Mesenchymal stem cell (in vitro differentiated cells and primary cell): ENCODE data around the gene FAM20B. TPM values are rescaled to one million over a fixed set of nuclear protein-coding genes. Genes with fewer than 3 reads are reported as not detected.
A peak's percentile ranks its signal among the peaks of the same experiment; 100 is the strongest.
"Not testable (repeated sequence)": the region's sequence is repeated elsewhere in the genome, so short reads cannot be mapped to it uniquely, and the experiment has no call there.

Experiments
- DNase-seq: peaks from one replicate; pipeline ENCODE4 v3.0.0-alpha.2; 2013
- H2AFZ ChIP-seq: one replicate; pipeline ENCODE4 v1.6.1; 2013; ENCODE audit warnings: low read depth, mild to moderate bottlenecking, control low read depth, inconsistent platforms, low read length, moderate library complexity
- H2AK5ac ChIP-seq: 2 replicates; pipeline ENCODE4 v1.6.1; 2013; ENCODE audit warnings: low read length, moderate library complexity, mild to moderate bottlenecking, inconsistent platforms; ENCODE audit not compliant: severe bottlenecking
- H2BK120ac ChIP-seq: one replicate; pipeline ENCODE4 v1.6.1; 2013; ENCODE audit warnings: low read depth, mild to moderate bottlenecking, inconsistent platforms, low read length, moderate library complexity
- H2BK12ac ChIP-seq, 2 experiments: one replicate each; pipeline ENCODE4 v1.6.1; 2013; ENCODE audit warnings: inconsistent platforms in 2 of 2, low read length in 2 of 2, mild to moderate bottlenecking in 2 of 2, moderate library complexity in 2 of 2, control low read depth in 1 of 2
- H2BK15ac ChIP-seq: one replicate; pipeline ENCODE4 v1.6.1; 2013; ENCODE audit warnings: mild to moderate bottlenecking, low read depth, inconsistent platforms; ENCODE audit not compliant: poor library complexity, severe bottlenecking
- H2BK5ac ChIP-seq: 2 replicates; pipeline ENCODE4 v1.6.1; 2013; ENCODE audit warnings: low read depth, mild to moderate bottlenecking, low read length, control low read depth, inconsistent platforms; ENCODE audit not compliant: poor library complexity, severe bottlenecking
- H3K14ac ChIP-seq, 2 experiments: one replicate each; pipeline ENCODE4 v1.6.1; 2013; ENCODE audit warnings: inconsistent platforms in 2 of 2, low read length in 2 of 2, control low read depth in 1 of 2, mild to moderate bottlenecking in 1 of 2, moderate library complexity in 1 of 2
- H3K18ac ChIP-seq, 2 experiments: one replicate each; pipeline ENCODE4 v1.6.1; 2013; ENCODE audit warnings: inconsistent platforms in 2 of 2, low read length in 2 of 2, control low read depth in 1 of 2, low read depth in 1 of 2, mild to moderate bottlenecking in 1 of 2
- H3K23ac ChIP-seq, 2 experiments: one replicate each; pipeline ENCODE4 v1.6.1; 2013; ENCODE audit warnings: inconsistent platforms in 2 of 2, low read length in 2 of 2, mild to moderate bottlenecking in 2 of 2, moderate library complexity in 2 of 2, control low read depth in 1 of 2
- H3K27ac ChIP-seq: 2 replicates; pipeline ENCODE4 v1.5.1; 2013; ENCODE audit warnings: mild to moderate bottlenecking, moderate library complexity, low read length, control low read depth, inconsistent platforms; ENCODE audit not compliant: poor library complexity, severe bottlenecking
- H3K27me3 ChIP-seq, 2 experiments: 2 replicates each; pipeline versions ENCODE4 v1.6.1 to v1.7.0; 2013; ENCODE audit warnings: low read length in 2 of 2, mild to moderate bottlenecking in 2 of 2, moderate library complexity in 2 of 2, control low read depth in 1 of 2, inconsistent platforms in 1 of 2; ENCODE audit not compliant: control insufficient read depth in 1 of 2, insufficient read depth in 1 of 2
- H3K36me3 ChIP-seq, 2 experiments: 2 replicates each; pipeline versions ENCODE4 v1.6.1 to v1.7.0; 2013; ENCODE audit warnings: low read length in 2 of 2, control low read depth in 1 of 2, inconsistent platforms in 1 of 2, low read depth in 1 of 2, mild to moderate bottlenecking in 1 of 2; ENCODE audit not compliant: insufficient read depth in 2 of 2, control insufficient read depth in 1 of 2
- H3K4ac ChIP-seq, 2 experiments: one replicate each; pipeline ENCODE4 v1.6.1; 2013; ENCODE audit warnings: inconsistent platforms in 2 of 2, low read length in 2 of 2, mild to moderate bottlenecking in 2 of 2, moderate library complexity in 2 of 2, control low read depth in 1 of 2, low read depth in 1 of 2
- H3K4me1 ChIP-seq: 2 replicates; pipeline ENCODE4 v1.6.1; 2013; ENCODE audit warnings: low read depth, low read length, control low read depth; ENCODE audit not compliant: control insufficient read depth, insufficient read depth
- H3K4me2 ChIP-seq: 2 replicates; pipeline ENCODE4 v1.6.1; 2013; ENCODE audit warnings: low read length, mild to moderate bottlenecking, inconsistent platforms; ENCODE audit not compliant: poor library complexity, severe bottlenecking
- H3K4me3 ChIP-seq, 2 experiments: 2 replicates each; pipeline versions ENCODE4 v1.5.1 to v1.7.0; 2013; ENCODE audit warnings: low read length in 2 of 2, mild to moderate bottlenecking in 2 of 2, control low read depth in 1 of 2, low read depth in 1 of 2; ENCODE audit not compliant: insufficient read depth in 1 of 2
- H3K79me1 ChIP-seq: replicated peaks from 2 replicates; pipeline ENCODE4 v1.6.1; 2013; ENCODE audit warnings: mild to moderate bottlenecking, control low read depth, low read length, inconsistent platforms; ENCODE audit not compliant: poor library complexity, severe bottlenecking
- H3K9ac ChIP-seq: 2 replicates; pipeline ENCODE4 v1.7.0; 2013; ENCODE audit warnings: mild to moderate bottlenecking, low read length, moderate library complexity
- H3K9me3 ChIP-seq: 2 replicates; pipeline ENCODE4 v1.7.0; 2013; ENCODE audit warnings: mild to moderate bottlenecking, low read length; ENCODE audit not compliant: control insufficient read depth
- H4K8ac ChIP-seq: one replicate; pipeline ENCODE4 v1.6.1; 2013; ENCODE audit warnings: inconsistent platforms, mild to moderate bottlenecking, low read length, moderate library complexity
- H4K91ac ChIP-seq: one replicate; pipeline ENCODE4 v1.6.1; 2013; ENCODE audit warnings: mild to moderate bottlenecking, low read length, inconsistent platforms
- WGBS: methylation state at CpG from one replicate; pipeline ENCODE4 v1.1.7; 2013; ENCODE audit warnings: mixed read lengths; 5-methylcytosine and 5-hydroxymethylcytosine counted together
- polyA plus RNA-seq, 2 experiments: library from polyadenylated mRNA; stranded (reverse); fragments of 200-250 nt; gene quantifications; one replicate each; pipeline ENCODE4 v1.2.3, GENCODE V29; 2013

FAM20B gene
- polyA plus RNA-seq (2013, experiment 1 of 2) = 19.5 TPM
- polyA plus RNA-seq (2013, experiment 2 of 2) = 19.9 TPM

- WGBS = 17% methylated on average over 39 of the region's 58 CpGs
- Histone ChIP-seq H2BK120ac (peak within 1 kb of the TSS; percentile 99), H3K4me3 (peak within 1 kb of the TSS; percentile 83 to 87), H2AK5ac (no peak within 1 kb of the TSS), H2BK12ac (peak within 1 kb of the TSS in 1 of 2 experiments; percentile 30), H3K23ac (peak within 1 kb of the TSS in 1 of 2 experiments; percentile 55), H2AFZ (peak within 1 kb of the TSS; percentile 43), H3K4me1 (peaks cover 1% of the 10 kb centered on the region), H3K4me2 (peak within 1 kb of the TSS; percentile 88), H3K9me3 (no peaks in the 10 kb centered on the region), H3K79me1 (peaks cover 2% of the 10 kb centered on the region), H2BK15ac (peak within 1 kb of the TSS; percentile 98), H3K27me3 (peaks cover 0 to 5% of the 10 kb centered on the region in 2 experiments), H3K36me3 (no peaks in the 10 kb centered on the region), H4K8ac (peak within 1 kb of the TSS; percentile 95), H3K4ac (peak within 1 kb of the TSS; percentile 56 to 76), H3K27ac (peak within 1 kb of the TSS; percentile 43), H2BK5ac (peak within 1 kb of the TSS; percentile 61), H3K14ac (peak within 1 kb of the TSS; percentile 6 to 7), H3K18ac (peak within 1 kb of the TSS; percentile 70 to 89), H3K9ac (peak within 1 kb of the TSS; percentile 84), H4K91ac (peak within 1 kb of the TSS; percentile 92)
- DNase-seq = peak; percentile 93
Observed at GRCh38 chr1:179025125-179025974, at the start of gene FAM20B. Gene FAM20B, plus strand, starts transcription at chr1:179025894. Its CDS starts 17,954 bp downstream, at chr1:179043848.

GRCh38 chr1:178976541-178976940 is 49.2 kb upstream of the FAM20B start:
- no peak overlapping the region for H3K4ac ChIP-seq
- H3K36me3 ChIP-seq = no peaks in the 10 kb centered on the region
- H2BK120ac ChIP-seq = no peak overlapping the region
- H3K23ac ChIP-seq = no peak overlapping the region
- H3K4me1 ChIP-seq = no peaks in the 10 kb centered on the region
- H3K18ac ChIP-seq = no peak overlapping the region
- no peak overlapping the region for H2BK5ac ChIP-seq
- no peak overlapping the region for H3K4me3 ChIP-seq
- H2BK12ac ChIP-seq = no peak overlapping the region
- no peaks in the 10 kb centered on the region for H3K79me1 ChIP-seq
- H3K4me2 ChIP-seq = no peak overlapping the region
- no peak overlapping the region for H4K91ac ChIP-seq
- H3K9ac ChIP-seq = no peak overlapping the region
- H2AFZ ChIP-seq = no peak overlapping the region
- H4K8ac ChIP-seq = no peak overlapping the region
- no peak overlapping the region for H2BK15ac ChIP-seq
- peaks cover 55% of the 10 kb centered on the region for H3K9me3 ChIP-seq
- no peak overlapping the region for H3K14ac ChIP-seq
- H3K27ac ChIP-seq = no peak overlapping the region
- no peaks in the 10 kb centered on the region for H3K27me3 ChIP-seq
- no peak overlapping the region for H2AK5ac ChIP-seq
- 50% methylated on average over 2 of the region's 2 CpGs for WGBS
- DNase-seq = no peak

GRCh38 chr1:178986204-178986603 is 39.5 kb upstream of the FAM20B start:
- Histone ChIP-seq H3K4me2 (no peak overlapping the region), H2BK12ac (no peak overlapping the region), H2BK15ac (no peak overlapping the region), H3K4me3 (no peak overlapping the region), H3K23ac (no peak overlapping the region), H3K27me3 (no peaks in the 10 kb centered on the region), H3K36me3 (no peaks in the 10 kb centered on the region), H3K79me1 (no peaks in the 10 kb centered on the region), H3K9me3 (peaks cover 11% of the 10 kb centered on the region), H2AK5ac (no peak overlapping the region), H3K14ac (no peak overlapping the region), H2BK5ac (no peak overlapping the region), H3K27ac (no peak overlapping the region), H3K18ac (no peak overlapping the region), H3K9ac (no peak overlapping the region), H4K8ac (no peak overlapping the region), H3K4ac (no peak overlapping the region), H4K91ac (no peak overlapping the region), H2BK120ac (no peak overlapping the region), H3K4me1 (no peaks in the 10 kb centered on the region), H2AFZ (no peak overlapping the region)
- WGBS = 86% methylated on average over 1 of the region's 3 CpGs
- no peak for DNase-seq

DNA sequence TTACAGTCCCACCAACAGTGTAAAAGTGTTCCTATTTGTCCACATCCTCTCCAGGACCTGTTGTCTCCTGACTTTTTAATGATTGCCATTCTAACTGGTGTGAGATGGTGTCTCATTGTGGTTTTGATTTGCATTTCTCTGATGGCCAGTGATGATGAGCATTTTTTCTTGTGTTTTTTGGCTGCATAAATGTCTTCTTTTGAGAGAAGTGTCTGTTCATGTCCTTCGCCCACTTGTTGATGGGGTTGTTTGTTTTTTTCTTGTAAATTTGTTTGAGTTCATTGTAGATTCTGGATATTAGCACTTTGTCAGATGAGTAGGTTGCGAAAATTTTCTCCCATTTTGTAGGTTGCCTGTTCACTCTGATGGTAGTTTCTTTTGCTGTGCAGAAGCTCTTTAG is 37.5 kb upstream of the FAM20B start:
- H3K4me2 ChIP-seq, DNase-seq, H3K4ac ChIP-seq, H2BK120ac ChIP-seq, H2BK15ac ChIP-seq, H3K27me3 ChIP-seq, H3K79me1 ChIP-seq, H2AK5ac ChIP-seq, H4K91ac ChIP-seq, H3K36me3 ChIP-seq, H2BK5ac ChIP-seq, H3K14ac ChIP-seq, H4K8ac ChIP-seq, H3K23ac ChIP-seq, H2AFZ ChIP-seq, H3K4me3 ChIP-seq, H2BK12ac ChIP-seq, H3K9ac ChIP-seq, H3K4me1 ChIP-seq, H3K27ac ChIP-seq, H3K18ac ChIP-seq, H3K9me3 ChIP-seq: not testable (repeated sequence)
- WGBS = 100% methylated on average over 1 of the region's 2 CpGs
